Tibial artery (tissue), 4 donors: ENCODE measurements around the gene GALNT1.

Experiments used
- DNase-seq, 2 donors: peaks; one replicate each; pipeline ENCODE4 v3.0.0-alpha.2; 2019
- H3K27ac ChIP-seq, 2 donors: fragments of 200-600 bp; sonication (generic) in 1 of 2; 1 replicate in 1 of 2; 2 replicates in 1 of 2; pipeline ENCODE4 v1.5.1; 2018 to 2019; ENCODE audit warnings: mild to moderate bottlenecking in 1 of 2
- H3K27me3 ChIP-seq, 2 donors: fragments of 200-600 bp; sonication (generic) in 1 of 2; one replicate each; pipeline versions ENCODE4 v1.5.1 to v1.6.0; 2016 to 2019
- H3K36me3 ChIP-seq, 3 donors: fragments of 200-600 bp; sonication (generic) in 2 of 3; one replicate each; pipeline ENCODE4 v1.5.1; 2016 to 2019; ENCODE audit warnings: mild to moderate bottlenecking in 2 of 3
- H3K4me1 ChIP-seq, 4 donors: fragments of 200-600 bp; sonication (generic) in 2 of 4; 1 replicate in 3 of 4; 2 replicates in 1 of 4; pipeline ENCODE4 v1.5.1; 2016 to 2019
- H3K4me3 ChIP-seq, 2 donors: fragments of 200-600 bp; sonication (generic) in 1 of 2; 1 replicate in 1 of 2; 2 replicates in 1 of 2; pipeline ENCODE4 v1.5.1; 2018 to 2019; ENCODE audit warnings: mild to moderate bottlenecking in 2 of 2
- H3K9me3 ChIP-seq, 3 donors: fragments of 200-600 bp; sonication (generic) in 1 of 3; one replicate each; pipeline ENCODE4 v1.5.1; 2016 to 2019
- CTCF ChIP-seq, 2 experiments: fragments of 200-600 bp in 1 of 2; fragments of 450-650 bp in 1 of 2; IDR thresholded peaks; one replicate each; pipeline ENCODE4 v1.5.1; 2017 to 2019; ENCODE audit warnings: antibody characterized with exemption in 2 of 2, mild to moderate bottlenecking in 1 of 2, moderate library complexity in 1 of 2
- intact Hi-C: fragments of 100-400 bp; cut with DNase I; formaldehyde crosslinking; loops from one replicate; pipeline ENCODE4 v1.15.0; 2023; ENCODE audit warnings: low total_unique reads

The GALNT1 gene

GRCh38 chr18:35732636-35733035 lies 151.1 kb downstream of the GALNT1 start:
- no peak overlapping the region for H3K27ac ChIP-seq
- H3K4me3 ChIP-seq: no peak overlapping the region
- intact Hi-C loops: no loop called here
- no peak for DNase-seq
- H3K36me3 ChIP-seq: no peaks in the 10 kb centered on the region
- no peak for TF ChIP-seq CTCF (IDR thresholded peaks at IDR 0.05)
- H3K27me3 ChIP-seq: no peaks in the 10 kb centered on the region
- H3K4me1 ChIP-seq: no peaks in the 10 kb centered on the region
- peaks cover 0 to 3% (median 0%) of the 10 kb centered on the region in 3 donors for H3K9me3 ChIP-seq

- H3K27ac ChIP-seq: no peak overlapping the region
- TF ChIP-seq CTCF (IDR thresholded peaks at IDR 0.05): no peak
- no peaks in the 10 kb centered on the region for H3K4me1 ChIP-seq
- DNase-seq: no peak
- H3K9me3 ChIP-seq: peaks cover 0 to 3% (median 0%) of the 10 kb centered on the region in 3 donors
- H3K4me3 ChIP-seq: no peak overlapping the region
- no peaks in the 10 kb centered on the region for H3K27me3 ChIP-seq
- intact Hi-C loops: no loop called here
- H3K36me3 ChIP-seq: no peaks in the 10 kb centered on the region
Observed at GRCh38 chr18:35733408-35733807, 151.9 kb downstream of the GALNT1 start.

- no peaks in the 10 kb centered on the region for H3K4me1 ChIP-seq
- no peak for DNase-seq
- H3K4me3 ChIP-seq: no peak overlapping the region
- intact Hi-C loops: no loop called here
- TF ChIP-seq CTCF (IDR thresholded peaks at IDR 0.05): no peak
- H3K27me3 ChIP-seq: no peaks in the 10 kb centered on the region
- no peaks in the 10 kb centered on the region for H3K9me3 ChIP-seq
- H3K27ac ChIP-seq: no peak overlapping the region
- no peaks in the 10 kb centered on the region for H3K36me3 ChIP-seq
Observed at GRCh38 chr18:35736696-35737095, 155.2 kb downstream of the GALNT1 start.

- H3K4me3 ChIP-seq: no peak overlapping the region
- no peaks in the 10 kb centered on the region for H3K36me3 ChIP-seq
- H3K4me1 ChIP-seq: no peaks in the 10 kb centered on the region
- intact Hi-C loops: no loop called here
- no peak for TF ChIP-seq CTCF (IDR thresholded peaks at IDR 0.05)
- DNase-seq: no peak
- no peak overlapping the region for H3K27ac ChIP-seq
- H3K27me3 ChIP-seq: no peaks in the 10 kb centered on the region
- no peaks in the 10 kb centered on the region for H3K9me3 ChIP-seq
Observed at GRCh38 chr18:35739778-35740177, 158.2 kb downstream of the GALNT1 start.

- intact Hi-C loops: no loop called here
- Histone ChIP-seq H3K27ac (no peak overlapping the region), H3K4me3 (no peak overlapping the region), H3K36me3 (no peaks in the 10 kb centered on the region), H3K27me3 (no peaks in the 10 kb centered on the region), H3K4me1 (no peaks in the 10 kb centered on the region), H3K9me3 (no peaks in the 10 kb centered on the region)
- TF ChIP-seq CTCF (IDR thresholded peaks at IDR 0.05): no peak
- DNase-seq: no peak
Observed at GRCh38 chr18:35740656-35741055, 159.1 kb downstream of the GALNT1 start.

- Histone ChIP-seq H3K4me3 (no peak overlapping the region), H3K27ac (no peak overlapping the region), H3K4me1 (no peaks in the 10 kb centered on the region), H3K36me3 (no peaks in the 10 kb centered on the region), H3K9me3 (no peaks in the 10 kb centered on the region), H3K27me3 (peaks cover 0 to 14% of the 10 kb centered on the region in 2 donors)
- DNase-seq: no peak
- intact Hi-C loops: no loop called here
- TF ChIP-seq CTCF (IDR thresholded peaks at IDR 0.05): no peak
Observed at GRCh38 chr18:35743916-35744315, 162.4 kb downstream of the GALNT1 start.
